Sigmoid colon (tissue), 7 donors: ENCODE measurements around the gene TAGLN. TPM values are rescaled to one million over a fixed set of nuclear protein-coding genes. Genes with fewer than 3 reads are reported as not detected.

ENCODE experiments used
- DNase-seq: peaks from one replicate; pipeline ENCODE4 v3.0.0-alpha.2; 2019
- H3K27ac ChIP-seq, 4 donors: fragments of 200-600 bp; sonication (generic); one replicate each; pipeline ENCODE4 v1.5.1; 2016 to 2019; ENCODE audit warnings: mild to moderate bottlenecking in 1 of 4
- H3K27me3 ChIP-seq, 3 donors: fragments of 200-600 bp; sonication (generic); one replicate each; pipeline ENCODE4 v1.5.1; 2019; ENCODE audit warnings: mild to moderate bottlenecking in 1 of 3
- H3K36me3 ChIP-seq, 4 donors: fragments of 200-600 bp; sonication (generic); one replicate each; pipeline ENCODE4 v1.5.1; 2016 to 2019
- H3K4me1 ChIP-seq, 4 donors: fragments of 200-600 bp; sonication (generic); one replicate each; pipeline ENCODE4 v1.5.1; 2017 to 2019
- H3K4me3 ChIP-seq, 4 donors: fragments of 200-600 bp; sonication (generic); one replicate each; pipeline ENCODE4 v1.5.1; 2017 to 2019; ENCODE audit warnings: mild to moderate bottlenecking in 2 of 4, moderate library complexity in 1 of 4
- H3K9me3 ChIP-seq, 4 donors: fragments of 200-600 bp in 3 of 4; sonication (generic) in 3 of 4; one replicate each; pipeline versions ENCODE4 v1.5.1 to v1.6.1; 2013 to 2019
- EP300 ChIP-seq, 4 donors: sonication (generic); formaldehyde crosslinking; IDR thresholded peaks; one replicate each; pipeline ENCODE4 v1.6.1; 2017; ENCODE audit warnings: antibody characterized with exemption in 4 of 4
- POLR2A ChIP-seq, 2 donors: fragments of 450-650 bp; IDR thresholded peaks; one replicate each; pipeline ENCODE4 v1.6.1; 2016; ENCODE audit warnings: antibody characterized with exemption in 2 of 2, mild to moderate bottlenecking in 2 of 2, moderate library complexity in 2 of 2
- POLR2AphosphoS5 ChIP-seq, 4 donors: sonication (generic); formaldehyde crosslinking; IDR thresholded peaks; one replicate each; pipeline ENCODE4 v1.6.1; 2017; ENCODE audit warnings: antibody characterized with exemption in 4 of 4
- WGBS, 2 donors: extraction: QIAGEN DNeasy Blood & Tissue Kit; methylation state at CpG; one replicate each; pipeline ENCODE4 v1.1.7; 2013; 5-methylcytosine and 5-hydroxymethylcytosine counted together
- intact Hi-C: fragments of 100-400 bp; cut with DNase I; formaldehyde crosslinking; loops from one replicate; pipeline ENCODE4 v1.15.1; 2023
- polyA plus RNA-seq, 3 donors: library from polyadenylated mRNA; stranded (reverse); fragments of 200-250 nt; gene quantifications; one replicate each; pipeline ENCODE4 v1.2.3, GENCODE V29; 2013
- total RNA-seq, 4 donors: library from RNA; depleted of rRNA; stranded (reverse); fragments of >200 nt; gene quantifications; one replicate each; pipeline ENCODE4 v1.1.0, GENCODE V29; 2016
- TF ChIP-seq, protein P1 (sequence below), 4 experiments: fragments of 450-650 bp in 3 of 4; fragments of 200-600 bp in 1 of 4; IDR thresholded peaks; one replicate each; pipeline ENCODE4 v1.5.1; 2016 to 2019; ENCODE audit warnings: antibody characterized with exemption in 4 of 4, mild to moderate bottlenecking in 3 of 4, moderate library complexity in 2 of 4
- donor health status: healthy with polysubstance abuse.
- donor health status: Bipolar disorder and iron deficiency.
- donor health status: healthy.

Gene TAGLN
- total and polyA plus RNA-seq, 7 donors: 112 to 14,048 (median 6,854) TPM

DNA sequence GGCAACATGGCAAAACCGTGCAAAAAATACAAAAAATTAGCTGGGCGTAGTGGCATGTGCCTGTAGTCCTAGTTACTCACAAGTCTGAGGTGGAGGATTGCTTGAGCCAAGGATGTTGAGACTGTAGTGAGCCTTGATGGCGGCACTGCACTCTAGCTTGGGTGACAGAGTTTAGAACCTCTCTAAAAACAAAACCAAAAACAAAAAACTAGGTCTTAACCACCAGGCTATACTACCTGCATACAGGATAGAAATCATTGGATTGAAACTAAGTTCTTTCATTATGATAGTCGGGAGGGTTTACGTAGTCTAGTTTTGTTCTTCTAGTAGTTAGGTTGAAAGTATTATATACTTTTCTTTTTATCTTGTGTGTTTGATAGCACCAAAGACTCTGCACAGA is 39.1 kb downstream of the TAGLN start:
- no peak overlapping the region for H3K27ac ChIP-seq
- 92 to 94% methylated on average over 5 of the region's 5 CpGs for WGBS, 2 donors
- no peak overlapping the region for H3K4me3 ChIP-seq
- TF ChIP-seq, protein P1, sequence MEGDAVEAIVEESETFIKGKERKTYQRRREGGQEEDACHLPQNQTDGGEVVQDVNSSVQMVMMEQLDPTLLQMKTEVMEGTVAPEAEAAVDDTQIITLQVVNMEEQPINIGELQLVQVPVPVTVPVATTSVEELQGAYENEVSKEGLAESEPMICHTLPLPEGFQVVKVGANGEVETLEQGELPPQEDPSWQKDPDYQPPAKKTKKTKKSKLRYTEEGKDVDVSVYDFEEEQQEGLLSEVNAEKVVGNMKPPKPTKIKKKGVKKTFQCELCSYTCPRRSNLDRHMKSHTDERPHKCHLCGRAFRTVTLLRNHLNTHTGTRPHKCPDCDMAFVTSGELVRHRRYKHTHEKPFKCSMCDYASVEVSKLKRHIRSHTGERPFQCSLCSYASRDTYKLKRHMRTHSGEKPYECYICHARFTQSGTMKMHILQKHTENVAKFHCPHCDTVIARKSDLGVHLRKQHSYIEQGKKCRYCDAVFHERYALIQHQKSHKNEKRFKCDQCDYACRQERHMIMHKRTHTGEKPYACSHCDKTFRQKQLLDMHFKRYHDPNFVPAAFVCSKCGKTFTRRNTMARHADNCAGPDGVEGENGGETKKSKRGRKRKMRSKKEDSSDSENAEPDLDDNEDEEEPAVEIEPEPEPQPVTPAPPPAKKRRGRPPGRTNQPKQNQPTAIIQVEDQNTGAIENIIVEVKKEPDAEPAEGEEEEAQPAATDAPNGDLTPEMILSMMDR (IDR thresholded peaks at IDR 0.05): no peak
- TF ChIP-seq POLR2AphosphoS5 (IDR thresholded peaks at IDR 0.05): no peak
- no peak for TF ChIP-seq EP300 (IDR thresholded peaks at IDR 0.05)
- TF ChIP-seq POLR2A (IDR thresholded peaks at IDR 0.05): no peak
- H3K36me3 ChIP-seq: peaks cover 4 to 63% (median 22%) of the 10 kb centered on the region in 4 donors
- H3K4me1 ChIP-seq: peaks cover 0 to 12% (median 9%) of the 10 kb centered on the region in 4 donors
- no peaks in the 10 kb centered on the region for H3K27me3 ChIP-seq
- no peak for DNase-seq
- intact Hi-C loops: no loop called here
- no peaks in the 10 kb centered on the region for H3K9me3 ChIP-seq

DNA sequence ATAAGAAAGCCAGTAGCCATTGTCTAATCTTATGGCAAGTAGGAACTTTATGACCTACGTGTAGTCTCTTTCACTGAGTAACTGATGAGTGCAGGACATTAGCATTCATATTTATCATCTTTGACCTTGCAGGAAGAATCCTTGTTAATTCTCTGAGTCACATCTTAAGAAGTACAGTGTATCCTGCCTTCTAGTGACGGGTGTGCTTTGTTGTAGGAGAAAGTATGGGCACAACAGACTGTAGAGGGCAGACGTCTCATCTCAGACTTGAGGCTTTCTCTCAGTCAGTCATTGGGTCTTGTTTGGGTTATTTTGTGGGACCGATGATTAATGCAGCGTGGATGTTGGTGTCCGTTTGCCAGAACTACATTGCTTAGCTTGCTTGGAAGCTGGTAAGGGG is 40.1 kb downstream of the TAGLN start:
- Histone ChIP-seq H3K27ac (no peak overlapping the region), H3K4me1 (peaks cover 0 to under 1% (median 0%) of the 10 kb centered on the region in 4 donors), H3K9me3 (no peaks in the 10 kb centered on the region), H3K36me3 (peaks cover 4 to 74% (median 26%) of the 10 kb centered on the region in 4 donors), H3K27me3 (no peaks in the 10 kb centered on the region), H3K4me3 (no peak overlapping the region)
- 85 to 87% methylated on average over 6 of the region's 6 CpGs for WGBS, 2 donors
- intact Hi-C loops: no loop called here
- TF ChIP-seq EP300 (IDR thresholded peaks at IDR 0.05) (no peak), POLR2A (IDR thresholded peaks at IDR 0.05) (no peak), POLR2AphosphoS5 (IDR thresholded peaks at IDR 0.05) (no peak)
- TF ChIP-seq, protein P1 (IDR thresholded peaks at IDR 0.05): no peak
- no peak for DNase-seq

DNA sequence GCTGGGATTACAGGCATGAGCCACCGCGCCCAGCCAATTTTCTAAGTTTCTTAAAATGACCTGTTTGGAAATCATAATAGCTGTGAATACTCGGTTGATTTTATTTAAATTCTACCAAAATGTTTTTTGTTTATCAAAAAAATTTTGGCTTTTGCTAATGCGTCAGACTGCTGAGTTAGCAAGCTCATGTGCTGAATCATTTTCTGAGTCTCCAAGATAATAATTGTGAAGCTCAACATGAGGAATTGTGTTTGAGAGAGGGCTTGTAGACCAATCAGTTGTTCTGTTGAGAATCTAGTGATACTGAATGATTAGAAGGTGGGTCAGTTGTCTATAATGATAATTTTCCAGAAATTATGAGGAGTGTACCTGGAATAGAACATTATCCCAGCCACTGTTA is 49.2 kb downstream of the TAGLN start:
- no peaks in the 10 kb centered on the region for H3K27me3 ChIP-seq
- intact Hi-C loops: no loop called here
- H3K4me1 ChIP-seq: no peaks in the 10 kb centered on the region
- H3K27ac ChIP-seq: no peak overlapping the region
- H3K4me3 ChIP-seq: no peak overlapping the region
- TF ChIP-seq POLR2A (IDR thresholded peaks at IDR 0.05): no peak
- no peak for TF ChIP-seq EP300 (IDR thresholded peaks at IDR 0.05)
- TF ChIP-seq, protein P1 (IDR thresholded peaks at IDR 0.05): no peak
- no peak for TF ChIP-seq POLR2AphosphoS5 (IDR thresholded peaks at IDR 0.05)
- H3K36me3 ChIP-seq: peaks cover 3 to 81% (median 36%) of the 10 kb centered on the region in 4 donors
- no peaks in the 10 kb centered on the region for H3K9me3 ChIP-seq
- no peak for DNase-seq
- WGBS, 2 donors: 94 to 97% methylated on average over 4 of the region's 4 CpGs

DNA sequence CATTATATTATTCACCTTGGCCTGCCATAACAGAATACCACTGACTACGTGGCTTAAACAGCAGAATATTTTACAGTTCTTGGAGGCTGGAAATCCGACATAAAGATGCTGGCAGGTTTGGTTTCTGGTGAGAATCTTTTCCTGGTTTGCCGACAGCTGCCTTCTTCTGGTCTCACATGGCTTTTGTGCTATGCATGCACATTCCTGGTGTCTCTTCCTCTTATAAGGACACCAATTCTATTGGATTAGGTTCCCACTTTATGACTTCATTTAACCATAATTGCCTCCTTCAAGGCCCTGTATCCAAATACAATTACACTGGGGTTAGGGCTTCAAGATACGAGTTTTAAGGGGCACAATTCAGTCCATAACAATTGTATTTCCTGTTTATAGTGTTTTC is 50.4 kb downstream of the TAGLN start:
- WGBS, 2 donors: 72 to 84% methylated on average over 4 of the region's 4 CpGs
- TF ChIP-seq EP300 (IDR thresholded peaks at IDR 0.05) (no peak), POLR2AphosphoS5 (IDR thresholded peaks at IDR 0.05) (no peak), POLR2A (IDR thresholded peaks at IDR 0.05) (no peak)
- TF ChIP-seq, protein P1 (IDR thresholded peaks at IDR 0.05): no peak
- DNase-seq: no peak

DNA sequence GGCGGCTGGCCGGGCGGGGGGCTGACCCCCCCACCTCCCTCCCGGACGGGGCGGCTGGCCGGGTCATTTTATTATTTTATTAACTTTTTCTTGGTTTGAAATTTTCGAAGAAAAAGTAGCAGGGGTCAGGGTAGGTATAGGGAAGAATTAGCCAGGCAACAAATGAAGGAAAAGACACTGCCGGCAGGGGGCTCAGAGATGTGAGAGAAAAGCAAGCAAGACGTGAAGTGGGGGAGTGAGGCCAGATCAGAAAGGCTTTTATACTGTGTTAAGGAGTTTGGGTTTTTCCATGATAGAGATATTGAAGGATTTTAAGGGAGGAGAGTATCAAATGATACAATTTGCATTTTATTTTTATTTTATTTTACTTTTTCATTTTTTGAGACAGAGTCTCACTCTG is 52.3 kb downstream of the TAGLN start:
- H3K9me3 ChIP-seq: no peaks in the 10 kb centered on the region
- no peak overlapping the region for H3K4me3 ChIP-seq
- 92 to 93% methylated on average over 10 of the region's 10 CpGs for WGBS, 2 donors
- H3K36me3 ChIP-seq: peaks cover 0 to 75% (median 25%) of the 10 kb centered on the region in 4 donors
- no peak overlapping the region for H3K27ac ChIP-seq
- intact Hi-C loops: no loop called here
- H3K27me3 ChIP-seq: no peaks in the 10 kb centered on the region
- TF ChIP-seq POLR2A (IDR thresholded peaks at IDR 0.05) (no peak), POLR2AphosphoS5 (IDR thresholded peaks at IDR 0.05) (no peak), EP300 (IDR thresholded peaks at IDR 0.05) (no peak)
- TF ChIP-seq, protein P1 (IDR thresholded peaks at IDR 0.05): no peak
- H3K4me1 ChIP-seq: no peaks in the 10 kb centered on the region
- no peak for DNase-seq

More for the DNA sequence above, 50.4 kb downstream of the TAGLN start:
- H3K36me3 ChIP-seq: peaks cover 3 to 77% (median 34%) of the 10 kb centered on the region in 4 donors
- no peaks in the 10 kb centered on the region for H3K9me3 ChIP-seq
- no peaks in the 10 kb centered on the region for H3K27me3 ChIP-seq
- H3K27ac ChIP-seq: no peak overlapping the region
- intact Hi-C loops: no loop called here
- H3K4me3 ChIP-seq: no peak overlapping the region
- H3K4me1 ChIP-seq: no peaks in the 10 kb centered on the region
